DMS53 (cell line): ENCODE results near the gene FUT7.
"Not testable (repeated sequence)": the region's sequence is repeated elsewhere in the genome, so short reads cannot be mapped to it uniquely, and the experiment has no call there.

Experiments used
- DNase-seq: peaks from one replicate; lab custom pipeline; 2025; lab: John Stamatoyannopoulos, UW

FUT7 gene

GRCh38 chr9:137066096-137066861 is 34.4 kb upstream of the FUT7 start:
- no peak for DNase-seq

GRCh38 chr9:137065336-137065967 is 33.6 kb upstream of the FUT7 start:
- no peak for DNase-seq

GRCh38 chr9:137064880-137065164 is 32.9 kb upstream of the FUT7 start:
- DNase-seq = no peak

GRCh38 chr9:137064027-137064879 is 32.4 kb upstream of the FUT7 start:
- peak; percentile 88 for DNase-seq

- no peak for DNase-seq
These were observed 31.6 kb upstream of the FUT7 start for GRCh38 chr9:137063311-137064026.

GRCh38 chr9:137062798-137063197 is 30.9 kb upstream of the FUT7 start:
- DNase-seq = not testable (repeated sequence)

GRCh38 chr9:137062384-137062783 is 30.5 kb upstream of the FUT7 start:
- no peak for DNase-seq

GRCh38 chr9:137058521-137059234 is 26.8 kb upstream of the FUT7 start:
- DNase-seq = peak; percentile 38

GRCh38 chr9:137057545-137057944 is 25.7 kb upstream of the FUT7 start:
- DNase-seq = peak; percentile 74

GRCh38 chr9:137056739-137057415 is 25.0 kb upstream of the FUT7 start:
- peak; percentile 68 for DNase-seq

- DNase-seq = no peak
These were observed 23.8 kb upstream of the FUT7 start for GRCh38 chr9:137055385-137056364.

GRCh38 chr9:137054932-137055384 is 23.1 kb upstream of the FUT7 start:
- no peak for DNase-seq

GRCh38 chr9:137053944-137054931 is 22.4 kb upstream of the FUT7 start, which contains the start of gene ENTPD2:
Gene ENTPD2 (minus strand): TSS chr9:137054061. CDS start chr9:137053997, 64 bp downstream.
- DNase-seq = peak; percentile 93

GRCh38 chr9:137052998-137053943 is 21.4 kb upstream of the FUT7 start:
- peak; percentile 86 for DNase-seq

- no peak for DNase-seq
These were observed 20.4 kb upstream of the FUT7 start for GRCh38 chr9:137052293-137052692.

GRCh38 chr9:137051145-137051724 is 19.3 kb upstream of the FUT7 start:
- DNase-seq = no peak

- peak; percentile 52 for DNase-seq
These were observed 18.7 kb upstream of the FUT7 start for GRCh38 chr9:137050570-137050969.
